H1 (cell line): Measurements from ENCODE around the gene ZNF223. TPM values are rescaled to one million over a fixed set of nuclear protein-coding genes. Genes with fewer than 3 reads are reported as not detected.
A peak's percentile ranks its signal among the peaks of the same experiment; 100 is the strongest.

Experiments used
- CTCF ChIA-PET: fragments of 300-600 bp; sonication (Branson Sonifier 250); formaldehyde crosslinking; loops from one replicate; lab custom pipeline; 2021; ENCODE audit not compliant: partially characterized antibody; lab: Charles Lee
- POLR2A ChIA-PET: fragments of 300-600 bp; sonication (Branson Sonifier 250); formaldehyde crosslinking; loops from one replicate; lab custom pipeline; 2021; ENCODE audit warnings: inconsistent platforms; ENCODE audit not compliant: partially characterized antibody; lab: Charles Lee
- DNase-seq, 2 experiments: peaks; one replicate each; pipeline versions ENCODE4 v3.0.0 to v3.0.0-alpha.2; 2010 to 2022; ENCODE audit warnings: low spot score in 2 of 2, low read depth in 1 of 2, mixed read lengths in 1 of 2
- FAIRE-seq: peaks from 2 replicates; lab custom pipeline; 2011; peaks lifted over from hg19 to GRCh38; lab: Jason Lieb, UNC
- H2AFZ ChIP-seq: 2 replicates; pipeline ENCODE4 v1.8.1; 2012; ENCODE audit warnings: low read length, inconsistent platforms
- H2AK5ac ChIP-seq: 2 replicates; pipeline ENCODE4 v1.6.1; 2013; ENCODE audit warnings: low read depth, low read length
- H2BK120ac ChIP-seq: replicated peaks from 2 replicates; pipeline ENCODE3; 2013; ENCODE audit warnings: low read depth, low read length, inconsistent platforms
- H2BK12ac ChIP-seq: 2 replicates; pipeline ENCODE4 v1.6.1; 2013; ENCODE audit warnings: low read depth, low read length
- H2BK15ac ChIP-seq: 2 replicates; pipeline ENCODE4 v1.6.1; 2013; ENCODE audit warnings: low read length
- H2BK20ac ChIP-seq: 2 replicates; pipeline ENCODE4 v1.6.1; 2013; ENCODE audit warnings: low read length
- H2BK5ac ChIP-seq: 2 replicates; pipeline ENCODE4 v1.6.1; 2013; ENCODE audit warnings: low read depth, low read length
- H3K14ac ChIP-seq: 2 replicates; pipeline ENCODE4 v1.6.1; 2013; ENCODE audit warnings: inconsistent platforms; ENCODE audit not compliant: insufficient read length
- H3K18ac ChIP-seq: 2 replicates; pipeline ENCODE4 v1.6.1; 2013; ENCODE audit warnings: low read length; ENCODE audit errors: extremely low read depth
- H3K23ac ChIP-seq: 2 replicates; pipeline ENCODE4 v1.6.1; 2013; ENCODE audit warnings: inconsistent platforms; ENCODE audit not compliant: insufficient read length
- H3K23me2 ChIP-seq: 2 replicates; pipeline ENCODE4 v1.6.1; 2013; ENCODE audit warnings: low read depth, low read length
- H3K27ac ChIP-seq: 2 replicates; pipeline ENCODE4 v1.6.1; 2011; ENCODE audit warnings: low read depth, low read length, inconsistent platforms
- H3K27me3 ChIP-seq, 4 experiments: replicated peaks in 1 of 4; 1 replicate in 1 of 4; 2 replicates in 3 of 4; pipeline versions ENCODE4 v1.6.1 to v1.8.1; 2011 to 2013; ENCODE audit warnings: low read length in 3 of 4, mild to moderate bottlenecking in 3 of 4, inconsistent platforms in 2 of 4, mixed read lengths in 2 of 4, moderate library complexity in 1 of 4; ENCODE audit not compliant: control insufficient read depth in 3 of 4, insufficient read depth in 3 of 4; ENCODE audit errors: extremely low read depth in 1 of 4
- H3K36me3 ChIP-seq, 4 experiments: 2 replicates each; pipeline versions ENCODE4 v1.6.1 to v1.8.1; 2011 to 2013; ENCODE audit warnings: mild to moderate bottlenecking in 4 of 4, low read length in 3 of 4, moderate library complexity in 2 of 4, control low read depth in 1 of 4, inconsistent platforms in 1 of 4; ENCODE audit not compliant: insufficient read depth in 4 of 4, control insufficient read depth in 2 of 4
- H3K4ac ChIP-seq: replicated peaks from 2 replicates; pipeline ENCODE3; 2013; ENCODE audit warnings: low read length, low read depth, mixed read lengths, inconsistent platforms; ENCODE audit not compliant: insufficient read length
- H3K4me1 ChIP-seq, 4 experiments: replicated peaks in 1 of 4; 1 replicate in 1 of 4; 2 replicates in 3 of 4; pipeline versions ENCODE4 v1.6.1 to v1.8.1; 2011 to 2013; ENCODE audit warnings: low read length in 3 of 4, inconsistent platforms in 2 of 4, mixed read lengths in 1 of 4; ENCODE audit not compliant: insufficient read depth in 4 of 4, control insufficient read depth in 3 of 4
- H3K4me2 ChIP-seq, 2 experiments: 2 replicates each; pipeline versions ENCODE4 v1.6.1 to v1.8.1; 2011 to 2013; ENCODE audit warnings: low read depth in 2 of 2, low read length in 2 of 2, control low read depth in 1 of 2, inconsistent platforms in 1 of 2, mild to moderate bottlenecking in 1 of 2; ENCODE audit not compliant: insufficient read depth in 1 of 2
- H3K4me3 ChIP-seq, 4 experiments: fragments of 200-600, 300-600 bp in 1 of 4; sonication (generic), shearing (Covaris generic), sonication (Bioruptor Twin) in 1 of 4; 2 replicates each; pipeline versions ENCODE4 v1.5.1 to v1.8.1; 2011 to 2016; ENCODE audit warnings: low read length in 4 of 4, low read depth in 3 of 4, control low read depth in 2 of 4, inconsistent platforms in 2 of 4, mild to moderate bottlenecking in 2 of 4, mixed read lengths in 1 of 4, moderate library complexity in 1 of 4; ENCODE audit not compliant: insufficient read depth in 2 of 4; ENCODE audit errors: extremely low read depth in 1 of 4
- H3K56ac ChIP-seq: replicated peaks from 2 replicates; pipeline ENCODE3; 2013; ENCODE audit warnings: low read depth, mild to moderate bottlenecking, mixed read lengths, low read length, inconsistent platforms; ENCODE audit not compliant: insufficient read length
- H3K79me1 ChIP-seq: 2 replicates; pipeline ENCODE4 v1.6.1; 2013; ENCODE audit warnings: low read depth, low read length, control low read depth
- H3K79me2 ChIP-seq, 2 experiments: 2 replicates each; pipeline versions ENCODE4 v1.6.1 to v1.8.1; 2012 to 2013; ENCODE audit warnings: low read length in 2 of 2, mild to moderate bottlenecking in 2 of 2, inconsistent platforms in 1 of 2; ENCODE audit not compliant: insufficient read depth in 2 of 2, control insufficient read depth in 1 of 2
- H3K9ac ChIP-seq, 4 experiments: replicated peaks in 1 of 4; 1 replicate in 1 of 4; 2 replicates in 3 of 4; pipeline versions ENCODE4 v1.6.1 to v1.8.1; 2011 to 2013; ENCODE audit warnings: low read depth in 3 of 4, low read length in 3 of 4, control low read depth in 2 of 4, mild to moderate bottlenecking in 2 of 4, moderate library complexity in 2 of 4, inconsistent platforms in 1 of 4; ENCODE audit errors: extremely low read depth in 1 of 4
- H3K9me3 ChIP-seq, 2 experiments: 2 replicates each; pipeline versions ENCODE4 v1.6.1 to v1.8.1; 2012 to 2013; ENCODE audit warnings: mild to moderate bottlenecking in 2 of 2, moderate library complexity in 2 of 2, control low read depth in 1 of 2, inconsistent platforms in 1 of 2, low read depth in 1 of 2, low read length in 1 of 2, mixed read lengths in 1 of 2; ENCODE audit not compliant: insufficient read depth in 2 of 2
- H4K20me1 ChIP-seq, 2 experiments: replicated peaks in 1 of 2; 2 replicates each; pipeline versions ENCODE3 to v1.8.1; 2011 to 2013; ENCODE audit warnings: inconsistent platforms in 2 of 2, low read length in 2 of 2, mild to moderate bottlenecking in 1 of 2; ENCODE audit not compliant: insufficient read depth in 2 of 2, control insufficient read depth in 1 of 2
- H4K5ac ChIP-seq: 2 replicates; pipeline ENCODE4 v1.6.1; 2013; ENCODE audit warnings: low read length, low read depth, mixed read lengths, inconsistent platforms; ENCODE audit not compliant: insufficient read length
- H4K8ac ChIP-seq: 2 replicates; pipeline ENCODE4 v1.8.0; 2013; ENCODE audit warnings: mild to moderate bottlenecking, moderate library complexity, low read length, inconsistent platforms; ENCODE audit not compliant: insufficient read depth; ENCODE audit errors: extremely low read depth
- H4K91ac ChIP-seq: replicated peaks from 2 replicates; pipeline ENCODE3; 2013; ENCODE audit warnings: low read length, mixed read lengths, inconsistent platforms; ENCODE audit not compliant: insufficient read length
- EZH2 ChIP-seq: fragments of 200-600 bp; sonication (generic); IDR thresholded peaks from 2 replicates; pipeline ENCODE4 v1.7.1; 2012; ENCODE audit warnings: low read depth, mild to moderate bottlenecking, moderate library complexity, low read length, inconsistent platforms; ENCODE audit not compliant: severe bottlenecking
- HDAC6 ChIP-seq: IDR thresholded peaks from one replicate; pipeline ENCODE4 v1.7.1; 2012; ENCODE audit warnings: low read depth, mild to moderate bottlenecking, inconsistent platforms, low read length, moderate library complexity
- PHF8 ChIP-seq: fragments of 200-600 bp; sonication (generic); conservative IDR thresholded peaks from 2 replicates; pipeline ENCODE4 v1.7.1; 2012; ENCODE audit warnings: low read depth, mild to moderate bottlenecking, inconsistent platforms, low read length, moderate library complexity
- RAD21 ChIP-seq, 2 experiments: IDR thresholded peaks in 1 of 2; conservative IDR thresholded peaks in 1 of 2; 2 replicates each; pipeline ENCODE4 v1.6.1; 2011; ENCODE audit warnings: low read depth in 2 of 2, low read length in 2 of 2, improper control_type of control experiment in 1 of 2, inconsistent platforms in 1 of 2, mild to moderate bottlenecking in 1 of 2, moderate library complexity in 1 of 2
- RFX5 ChIP-seq: IDR thresholded peaks from 2 replicates; pipeline ENCODE4 v1.6.1; 2011; ENCODE audit warnings: low read depth, low read length, improper control_type of control experiment, borderline replicate concordance
- SAP30 ChIP-seq: fragments of 300-600 bp; sonication (generic); IDR thresholded peaks from 2 replicates; pipeline ENCODE4 v1.7.1; 2012; ENCODE audit warnings: low read length, moderate library complexity, mild to moderate bottlenecking, inconsistent platforms; ENCODE audit not compliant: insufficient read depth, insufficient replicate concordance
- SIX5 ChIP-seq: IDR thresholded peaks from 2 replicates; pipeline ENCODE4 v1.6.1; 2011; ENCODE audit warnings: mild to moderate bottlenecking, low read depth, low read length
- SP1 ChIP-seq: IDR thresholded peaks from 2 replicates; pipeline ENCODE4 v1.6.1; 2011; ENCODE audit warnings: low read depth, low read length
- USF2 ChIP-seq: IDR thresholded peaks from 2 replicates; pipeline ENCODE4 v1.6.1; 2011; ENCODE audit warnings: low read length, improper control_type of control experiment
- WGBS, 2 experiments: shearing (Covaris generic) in 1 of 2; methylation state at CpG; one replicate each; pipeline versions ENCODE4 v1.1.6 to v1.1.7; 2013 to 2015; ENCODE audit warnings: low lambda C conversion rate in 2 of 2, mixed read lengths in 2 of 2, inconsistent platforms in 1 of 2, low coverage in 1 of 2, missing lambda C conversion rate in 1 of 2; ENCODE audit not compliant: insufficient replicate concordance in 2 of 2, insufficient coverage in 1 of 2, insufficient read length in 1 of 2; ENCODE audit errors: extremely low coverage in 1 of 2, missing lambda C conversion rate in 1 of 2; 5-methylcytosine and 5-hydroxymethylcytosine counted together
- polyA plus RNA-seq, 7 experiments: library from polyadenylated mRNA; depleted of rRNA in 3 of 7; stranded (reverse) in 5 of 7; unstranded in 2 of 7; fragments of >200 nt in 5 of 7; fragments of 200-250 nt in 2 of 7; gene quantifications; 1 replicate in 5 of 7; 2 replicates in 1 of 7; 4 replicates in 1 of 7; pipeline versions ENCODE4 v1.2.1 to v1.2.3, GENCODE V29; 2011 to 2013; ENCODE audit warnings: missing spikeins in 2 of 7, mixed read lengths in 2 of 7
- total RNA-seq: library from RNA; stranded (reverse); fragmentation: NEBNext Ultra II Directional; extraction: Animal tissue kit (Norgen Biotek cat#: 25700); gene quantifications from 2 replicates; pipeline ENCODE4 v1.2.1, GENCODE V29; 2021

ZNF223 gene
- total and polyA plus RNA-seq, 2 of the 8 experiments (the other 6 are each of a cell fraction or from before 2014, with no cell fraction given), result 1.7 to 4.3 TPM

- 0 out of 2 replicates have a peak within 1 kb of the TSS, but pooled peaks have one; percentile 29 for H2BK12ac ChIP-seq
- H2AFZ ChIP-seq, result peak within 1 kb of the TSS; percentile 99
- no peak within 1 kb of the TSS for H3K56ac ChIP-seq
- no peak within 1 kb of the TSS for H3K23ac ChIP-seq
- no peak within 1 kb of the TSS for H4K8ac ChIP-seq
- DNase-seq, result peak; percentile 69 to 86
- H3K27me3 ChIP-seq, result peaks cover 0 to 5% (median 2%) of the 10 kb centered on the region in 4 experiments; a peak in 3 of 7 replicates
- peak within 1 kb of the TSS in 3 of 4 experiments; percentile 40 to 69 (median 42); a peak in 5 of 7 replicates for H3K9ac ChIP-seq
- no peak within 1 kb of the TSS; the same call in 1 of the 2 replicates for H3K27ac ChIP-seq
- peak within 1 kb of the TSS; percentile 41 for H4K91ac ChIP-seq
- H3K18ac ChIP-seq, result no peak within 1 kb of the TSS; the same call in 1 of the 2 replicates
- peaks cover 0 to 7% (median 2%) of the 10 kb centered on the region in 4 experiments; a peak in 4 of 8 replicates for H3K36me3 ChIP-seq
- peak within 1 kb of the TSS; percentile 52; the same call in 1 of the 2 replicates for H2BK5ac ChIP-seq
- peak within 1 kb of the TSS; percentile 74 to 94 (median 87) for H3K4me3 ChIP-seq
- H3K79me1 ChIP-seq, result no peaks in the 10 kb centered on the region
- peaks cover 9% of the 10 kb centered on the region for H3K23me2 ChIP-seq
- no peak within 1 kb of the TSS; the same call in 1 of the 2 replicates for H2AK5ac ChIP-seq
- ChIA-PET POLR2A (interaction anchor here (1.4 kb wide), 1 partner anchor 40 kb away, joined by 5 read pairs; no protein-coding TSS in a partner anchor), CTCF (no interaction called here)
- H3K79me2 ChIP-seq, result no peaks in the 10 kb centered on the region; a peak in 1 of 4 replicates
- peaks cover 0 to 1% (median 0%) of the 10 kb centered on the region in 4 experiments; a peak in 2 of 7 replicates for H3K4me1 ChIP-seq
- H3K14ac ChIP-seq, result no peak within 1 kb of the TSS
- H2BK20ac ChIP-seq, result no peak within 1 kb of the TSS
- FAIRE-seq, result peak; percentile 81
- H2BK120ac ChIP-seq, result no peak within 1 kb of the TSS
- H4K5ac ChIP-seq, result peak within 1 kb of the TSS; percentile 23
- 3% methylated on average over 34 of the region's 40 CpGs; no CpG with 5 or more reads in 1 of the 2 experiments for WGBS, 2 experiments
- H3K9me3 ChIP-seq, result peaks cover 7 to 8% of the 10 kb centered on the region in 2 experiments
- H2BK15ac ChIP-seq, result no peak within 1 kb of the TSS
- no peak within 1 kb of the TSS for H3K4ac ChIP-seq
- H3K4me2 ChIP-seq, result peak within 1 kb of the TSS; percentile 83 to 88
- H4K20me1 ChIP-seq, result no peaks in the 10 kb centered on the region
- TF ChIP-seq RFX5 (no peak), USF2 (no peak), EZH2 (no peak), HDAC6 (no peak), RAD21 (IDR thresholded peaks at IDR 0.05 in 1 of 2, conservative IDR thresholded peaks at IDR 0.05 in 1 of 2; ENCODE audit: low read depth in 2 of 2, low read length in 2 of 2) (no peak; a peak in 1 of 4 replicates), SIX5 (peak; percentile 87), SP1 (no peak), SAP30 (no peak), PHF8 (peak; percentile 35)
Observed at GRCh38 chr19:44071824-44072542, 20.1 kb downstream of the ZNF223 start, which contains the start of gene ZNF284. Gene ZNF284 (plus strand): TSS chr19:44072159. CDS start chr19:44076390, 4,231 bp downstream.
